C4-2B (cell line): ENCODE data around the gene FOXR1.
"Not testable (repeated sequence)": the region's sequence is repeated elsewhere in the genome, so short reads cannot be mapped to it uniquely, and the experiment has no call there.

ENCODE experiments used
- H3K27ac ChIP-seq: fragments of 450-650 bp; 2 replicates; pipeline ENCODE4 v1.5.1; 2017
- ZFX ChIP-seq: fragments of 450-650 bp; IDR thresholded peaks from 2 replicates; pipeline ENCODE4 v1.6.1; 2017
- TF ChIP-seq, protein P1 (sequence below): fragments of 450-650 bp; conservative IDR thresholded peaks from 2 replicates; pipeline ENCODE4 v1.5.1; 2017; ENCODE audit warnings: mild to moderate bottlenecking

Gene FOXR1

DNA sequence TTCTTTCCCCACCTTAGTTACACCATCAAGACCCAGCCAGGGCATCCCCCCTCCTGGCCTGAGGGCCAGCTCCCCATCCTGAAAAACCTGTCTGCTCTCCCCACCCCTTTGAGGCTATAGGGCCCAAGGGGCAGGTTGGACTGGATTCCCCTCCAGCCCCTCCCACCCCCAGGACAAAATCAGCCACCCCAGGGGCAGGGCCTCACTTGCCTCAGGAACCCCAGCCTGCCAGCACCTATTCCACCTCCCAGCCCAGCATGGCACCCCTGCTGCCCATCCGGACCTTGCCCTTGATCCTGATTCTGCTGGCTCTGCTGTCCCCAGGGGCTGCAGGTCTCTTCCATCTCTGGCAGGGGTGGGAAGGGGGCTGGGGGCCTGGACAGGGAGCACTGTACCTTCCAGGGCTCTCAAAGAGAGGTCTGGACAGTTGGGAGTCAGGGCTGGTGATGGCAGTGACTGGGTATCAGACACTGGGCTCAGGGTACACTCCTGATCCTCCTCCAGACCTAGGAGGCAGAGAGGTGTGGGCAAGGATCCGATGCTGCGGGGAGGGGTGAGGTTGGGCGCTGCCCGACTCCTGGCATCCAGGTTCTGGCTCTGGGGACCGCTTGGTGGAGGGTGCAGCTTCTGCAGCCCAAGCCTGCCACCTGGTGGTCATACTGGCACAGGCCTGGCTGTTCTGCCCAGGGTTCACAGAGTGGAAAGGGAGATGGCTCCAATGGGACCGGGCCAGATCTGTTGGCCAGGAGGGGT lies 15.3 kb upstream of the FOXR1 start, which contains the start of gene UPK2:
Gene UPK2, plus strand, starts transcription at position 205 of the 753 bp plus-strand sequence. Its CDS starts 53 bp downstream, at position 258.
- TF ChIP-seq, protein P1, sequence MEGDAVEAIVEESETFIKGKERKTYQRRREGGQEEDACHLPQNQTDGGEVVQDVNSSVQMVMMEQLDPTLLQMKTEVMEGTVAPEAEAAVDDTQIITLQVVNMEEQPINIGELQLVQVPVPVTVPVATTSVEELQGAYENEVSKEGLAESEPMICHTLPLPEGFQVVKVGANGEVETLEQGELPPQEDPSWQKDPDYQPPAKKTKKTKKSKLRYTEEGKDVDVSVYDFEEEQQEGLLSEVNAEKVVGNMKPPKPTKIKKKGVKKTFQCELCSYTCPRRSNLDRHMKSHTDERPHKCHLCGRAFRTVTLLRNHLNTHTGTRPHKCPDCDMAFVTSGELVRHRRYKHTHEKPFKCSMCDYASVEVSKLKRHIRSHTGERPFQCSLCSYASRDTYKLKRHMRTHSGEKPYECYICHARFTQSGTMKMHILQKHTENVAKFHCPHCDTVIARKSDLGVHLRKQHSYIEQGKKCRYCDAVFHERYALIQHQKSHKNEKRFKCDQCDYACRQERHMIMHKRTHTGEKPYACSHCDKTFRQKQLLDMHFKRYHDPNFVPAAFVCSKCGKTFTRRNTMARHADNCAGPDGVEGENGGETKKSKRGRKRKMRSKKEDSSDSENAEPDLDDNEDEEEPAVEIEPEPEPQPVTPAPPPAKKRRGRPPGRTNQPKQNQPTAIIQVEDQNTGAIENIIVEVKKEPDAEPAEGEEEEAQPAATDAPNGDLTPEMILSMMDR: peak; percentile 94
- no peak for TF ChIP-seq ZFX
- H3K27ac ChIP-seq: no peak within 1 kb of the TSS

DNA sequence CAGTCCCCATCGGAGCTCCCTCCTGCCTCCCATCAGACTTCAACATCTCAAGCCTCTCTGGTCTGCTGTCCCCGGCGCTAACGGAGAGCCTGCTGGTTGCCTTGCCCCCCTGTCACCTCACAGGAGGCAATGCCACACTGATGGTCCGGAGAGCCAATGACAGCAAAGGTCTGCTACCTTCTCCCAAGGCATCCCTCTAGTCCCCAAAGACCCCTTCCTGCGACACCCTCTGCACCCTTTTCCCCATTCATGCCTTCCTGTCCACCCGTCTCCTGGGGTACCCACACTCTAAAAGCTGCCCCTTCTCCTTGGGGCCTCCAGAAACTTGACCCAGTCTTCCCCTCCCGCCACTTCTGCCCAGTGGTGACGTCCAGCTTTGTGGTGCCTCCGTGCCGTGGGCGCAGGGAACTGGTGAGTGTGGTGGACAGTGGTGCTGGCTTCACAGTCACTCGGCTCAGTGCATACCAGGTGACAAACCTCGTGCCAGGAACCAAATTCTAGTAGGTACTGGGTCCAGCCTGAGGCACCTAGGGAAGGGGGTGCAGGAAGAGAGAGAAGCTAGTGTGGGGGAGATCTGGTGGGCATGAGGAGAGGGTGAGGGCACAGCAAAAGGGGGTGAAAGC lies 14.6 kb upstream of the FOXR1 start:
- no peak for TF ChIP-seq ZFX
- TF ChIP-seq, protein P1: no peak; the same call in none of the 2 replicates
- H3K27ac ChIP-seq: no peak overlapping the region

DNA sequence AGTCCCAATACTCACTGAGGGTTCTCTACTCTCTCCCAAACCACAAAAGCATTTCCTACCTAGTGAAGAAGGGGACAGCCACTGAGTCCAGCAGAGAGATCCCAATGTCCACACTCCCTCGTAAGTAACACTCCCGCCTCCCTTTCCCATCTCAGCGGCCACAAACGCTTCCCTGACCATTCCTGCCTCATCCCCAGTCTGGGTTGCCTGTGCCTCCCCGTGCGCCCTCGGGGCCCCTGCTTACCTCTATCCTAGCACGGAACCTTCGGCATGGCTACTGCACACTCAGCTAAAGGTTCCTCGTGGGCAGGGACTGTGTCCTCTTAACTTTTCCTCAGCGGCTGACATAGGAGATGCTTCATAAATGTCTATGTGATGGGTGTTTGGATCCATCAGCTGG lies 14.0 kb upstream of the FOXR1 start:
- TF ChIP-seq ZFX: no peak
- TF ChIP-seq, protein P1: no peak
- no peak overlapping the region for H3K27ac ChIP-seq

DNA sequence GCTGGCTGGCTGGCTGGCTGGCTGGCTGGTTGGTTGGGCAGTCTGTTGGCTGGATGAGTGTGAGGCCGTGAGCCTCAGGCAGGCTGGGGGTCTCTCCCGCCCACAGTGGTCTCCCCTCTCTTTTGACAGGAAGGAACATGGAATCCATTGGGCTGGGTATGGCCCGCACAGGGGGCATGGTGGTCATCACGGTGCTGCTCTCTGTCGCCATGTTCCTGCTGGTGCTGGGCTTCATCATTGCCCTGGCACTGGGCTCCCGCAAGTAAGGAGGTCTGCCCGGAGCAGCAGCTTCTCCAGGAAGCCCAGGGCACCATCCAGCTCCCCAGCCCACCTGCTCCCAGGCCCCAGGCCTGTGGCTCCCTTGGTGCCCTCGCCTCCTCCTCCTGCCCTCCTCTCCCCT lies 13.6 kb upstream of the FOXR1 start:
- no peak overlapping the region for H3K27ac ChIP-seq
- TF ChIP-seq, protein P1: no peak
- TF ChIP-seq ZFX: no peak

DNA sequence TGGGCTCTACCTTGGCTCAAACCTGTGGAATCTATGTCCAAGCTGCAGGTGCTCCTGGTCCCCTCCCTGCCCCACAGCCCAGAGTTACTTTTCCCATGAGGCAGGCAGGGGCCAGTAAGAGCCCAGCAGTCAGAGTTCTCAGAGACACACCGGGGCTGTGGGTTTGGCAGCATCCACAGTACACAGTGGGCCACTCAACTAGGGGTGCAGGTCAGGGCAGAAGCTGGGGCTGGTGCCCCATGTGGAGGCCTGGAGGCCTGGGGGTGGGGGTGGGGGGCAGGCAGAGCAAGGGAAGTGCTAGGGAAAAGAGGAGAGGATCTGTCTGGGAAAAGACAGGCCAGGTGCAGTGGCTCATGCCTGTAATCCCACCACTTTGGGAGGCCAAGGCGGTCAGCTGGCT lies 13.0 kb upstream of the FOXR1 start:
- no peak overlapping the region for H3K27ac ChIP-seq
- TF ChIP-seq, protein P1: no peak
- TF ChIP-seq ZFX: no peak

DNA sequence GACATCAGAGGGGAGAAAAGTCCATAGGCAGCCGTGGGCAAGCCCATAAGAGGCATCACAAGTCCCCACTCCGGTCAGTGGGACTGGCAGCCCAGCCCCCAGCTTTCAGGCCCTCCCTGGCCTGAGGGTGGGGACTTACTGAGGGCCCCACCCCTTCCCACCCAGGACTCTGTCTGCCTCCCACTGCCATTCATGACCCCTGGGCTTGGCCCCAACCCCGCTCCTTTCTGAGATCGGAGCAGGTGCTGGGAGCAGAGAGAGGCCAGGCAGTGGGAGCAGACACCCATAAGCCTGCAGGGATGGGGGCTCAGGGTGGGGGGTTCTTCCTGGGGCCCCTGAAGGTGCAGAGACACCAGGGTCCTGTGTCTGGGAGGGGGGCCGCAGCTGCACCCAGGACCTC lies 10.4 kb upstream of the FOXR1 start:
- TF ChIP-seq ZFX: no peak
- TF ChIP-seq, protein P1: no peak

DNA sequence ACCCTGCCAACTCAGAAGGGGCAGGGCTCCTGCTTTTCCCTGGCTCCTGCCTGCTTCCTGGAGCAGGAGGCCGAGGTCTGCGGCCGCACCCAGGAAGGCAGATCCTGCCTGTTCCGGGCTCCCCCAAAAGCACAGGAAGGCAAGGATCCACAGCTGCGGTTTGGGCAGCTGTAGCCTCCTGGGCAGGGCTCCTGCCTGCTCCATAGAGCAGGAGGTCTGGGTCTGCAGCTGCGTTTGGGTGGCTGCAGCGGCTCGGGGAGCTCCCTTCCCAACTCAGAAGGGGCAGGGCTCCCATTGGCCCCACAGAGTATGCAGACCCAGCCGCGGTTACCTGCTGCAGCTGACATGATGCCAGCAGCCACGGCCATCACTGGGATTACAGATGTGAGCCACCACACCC lies 10.0 kb upstream of the FOXR1 start:
- H3K27ac ChIP-seq: no peak overlapping the region
- TF ChIP-seq, protein P1: no peak
- no peak for TF ChIP-seq ZFX

More for the DNA sequence above, 10.4 kb upstream of the FOXR1 start:
- H3K27ac ChIP-seq: no peak overlapping the region

DNA sequence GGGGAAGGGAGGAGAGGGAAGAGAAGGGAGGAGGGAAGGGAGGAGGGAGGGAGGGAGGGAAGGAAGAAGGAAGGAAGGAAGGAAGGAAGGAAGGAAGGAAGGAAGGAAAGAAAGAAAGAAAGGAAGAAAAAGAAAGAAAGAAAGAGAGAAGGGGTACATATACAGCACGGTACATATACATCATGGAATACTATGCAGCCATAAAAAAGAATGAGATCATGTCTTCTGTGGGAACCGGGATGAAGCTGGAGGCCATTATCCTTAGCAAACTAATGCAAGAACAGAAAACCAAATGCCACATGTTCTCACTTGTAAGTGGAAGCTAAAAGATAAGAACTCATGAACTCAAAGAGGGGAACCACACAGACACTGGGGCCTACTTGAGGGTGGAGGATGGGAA lies 2.1 kb upstream of the FOXR1 start:
- not testable (repeated sequence) for H3K27ac ChIP-seq
